Mesodermal cell (in vitro differentiated cells): Measurements from ENCODE around the gene PXK.

ENCODE experiments used
- H3K27ac ChIP-seq: 2 replicates; pipeline ENCODE4 v1.7.0; 2013; ENCODE audit warnings: mild to moderate bottlenecking, low read depth, low read length, moderate library complexity; ENCODE audit not compliant: severe bottlenecking
- H3K36me3 ChIP-seq: 2 replicates; pipeline ENCODE4 v1.7.1; 2013; ENCODE audit warnings: mild to moderate bottlenecking, low read length, moderate library complexity; ENCODE audit not compliant: control insufficient read depth, insufficient read depth
- H3K4me1 ChIP-seq: one replicate; pipeline ENCODE4 v1.7.1; 2013; ENCODE audit warnings: mild to moderate bottlenecking, low read length; ENCODE audit not compliant: insufficient read depth, control insufficient read depth, poor library complexity, severe bottlenecking
- H3K4me3 ChIP-seq: 2 replicates; pipeline ENCODE4 v1.7.0; 2013; ENCODE audit warnings: low read length, control low read depth, mild to moderate bottlenecking; ENCODE audit not compliant: insufficient read depth, poor library complexity, severe bottlenecking; ENCODE audit errors: extremely low read depth
- H3K9me3 ChIP-seq: 2 replicates; pipeline ENCODE4 v1.7.1; 2013; ENCODE audit warnings: mild to moderate bottlenecking, low read length, moderate library complexity; ENCODE audit not compliant: control insufficient read depth
- WGBS, 2 experiments: methylation state at CpG; one replicate each; pipeline ENCODE4 v1.1.5; 2013; ENCODE audit warnings: missing lambda C conversion rate in 2 of 2; ENCODE audit not compliant: insufficient coverage in 2 of 2; 5-methylcytosine and 5-hydroxymethylcytosine counted together

The PXK gene

GRCh38 chr3:58383904-58384303 lies 51.2 kb downstream of the PXK start:
- WGBS, 2 experiments: 80 to 94% methylated on average over 3 to 4 of the region's 4 CpGs
- Histone ChIP-seq H3K4me3 (no peak overlapping the region), H3K9me3 (no peaks in the 10 kb centered on the region)

DNA sequence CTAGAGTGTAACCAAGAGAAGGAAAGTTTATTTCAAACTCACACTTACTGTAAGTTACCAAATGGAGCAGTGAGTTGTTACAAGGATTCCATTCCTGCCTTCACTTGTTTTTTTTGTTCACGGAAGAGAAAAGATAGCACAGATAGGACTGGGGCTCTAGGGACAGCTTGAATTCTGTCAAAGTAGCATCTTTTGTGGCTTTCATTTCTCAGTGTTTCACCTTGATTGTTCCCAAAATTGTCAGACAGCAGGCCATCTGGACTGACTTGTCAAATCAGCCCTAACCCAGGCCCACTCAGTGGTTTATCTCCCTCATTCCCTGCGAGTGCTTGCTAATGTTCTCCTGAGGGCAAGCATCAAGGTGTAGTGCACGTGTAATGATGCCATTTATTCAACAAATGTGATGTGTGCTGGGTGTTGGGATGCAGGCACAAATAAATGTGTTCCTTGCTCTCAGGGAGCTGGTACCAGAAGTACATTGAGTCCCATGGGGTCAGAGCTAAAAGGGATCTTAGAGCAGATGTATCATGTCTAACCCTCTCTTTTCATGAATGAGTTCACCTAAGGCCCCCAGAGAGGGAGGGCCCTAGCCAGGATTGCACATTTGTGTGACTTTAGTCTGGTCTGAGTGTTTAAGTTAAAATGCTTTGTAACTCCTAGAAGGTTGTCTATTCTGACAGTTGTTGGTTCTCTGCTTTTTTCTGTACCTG lies 51.8 kb downstream of the PXK start:
- Histone ChIP-seq H3K4me3 (no peak overlapping the region), H3K36me3 (no peaks in the 10 kb centered on the region), H3K27ac (peak overlapping the region; percentile 50), H3K9me3 (no peaks in the 10 kb centered on the region), H3K4me1 (peaks cover 57% of the 10 kb centered on the region)
- WGBS, 2 experiments: 87 to 90% methylated on average over 1 to 3 of the region's 3 CpGs

More at GRCh38 chr3:58383904-58384303, 51.2 kb downstream of the PXK start:
- Histone ChIP-seq H3K27ac (peak overlapping the region; percentile 50), H3K4me1 (peaks cover 52% of the 10 kb centered on the region), H3K36me3 (no peaks in the 10 kb centered on the region)

DNA sequence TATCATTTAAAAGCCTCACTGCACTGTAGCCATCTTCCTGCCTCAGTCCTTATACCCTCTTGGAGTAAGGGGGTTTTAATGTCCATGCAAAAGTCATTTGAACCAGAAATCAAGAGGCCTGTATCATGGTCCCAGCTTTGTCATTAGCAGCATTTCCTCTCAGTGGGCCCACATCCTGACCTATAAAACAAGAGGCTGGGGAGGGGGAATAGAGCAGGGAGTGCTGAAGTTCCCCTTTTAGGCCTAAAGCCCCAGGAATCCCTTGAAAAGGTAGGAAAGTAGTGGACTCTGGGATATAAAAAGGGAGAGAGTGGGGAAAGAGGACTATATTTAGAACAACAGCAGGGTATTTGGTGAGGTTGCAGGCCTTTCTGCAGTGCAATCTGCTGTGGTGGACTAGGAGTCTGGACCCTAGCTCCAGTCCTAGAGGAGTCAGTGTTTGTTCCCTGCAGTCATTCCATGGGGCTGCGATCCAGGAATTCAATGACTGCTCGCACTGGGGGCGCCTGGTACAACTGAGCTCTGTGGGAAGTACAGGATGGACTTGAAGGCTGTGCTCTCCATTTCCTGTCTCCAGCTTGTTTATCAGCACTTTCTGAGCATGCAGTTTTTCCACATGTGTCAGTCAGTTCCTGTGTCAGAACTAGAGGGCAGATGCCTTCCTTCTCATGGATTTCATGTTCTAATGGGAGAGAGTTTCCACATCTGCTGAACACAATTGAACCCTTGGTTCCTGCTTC lies 54.1 kb downstream of the PXK start:
- WGBS, 2 experiments: 54 to 57% methylated on average over 3 of the region's 3 CpGs
- H3K36me3 ChIP-seq: no peaks in the 10 kb centered on the region
- peak overlapping the region; percentile 98 for H3K27ac ChIP-seq
- H3K4me1 ChIP-seq: peaks cover 61% of the 10 kb centered on the region
- no peak overlapping the region for H3K4me3 ChIP-seq
- H3K9me3 ChIP-seq: no peaks in the 10 kb centered on the region

GRCh38 chr3:58387650-58388546 lies 55.2 kb downstream of the PXK start:
- no peak overlapping the region for H3K4me3 ChIP-seq
- peaks cover 68% of the 10 kb centered on the region for H3K4me1 ChIP-seq
- no peaks in the 10 kb centered on the region for H3K9me3 ChIP-seq
- no peaks in the 10 kb centered on the region for H3K36me3 ChIP-seq
- 89 to 93% methylated on average over 2 of the region's 6 CpGs for WGBS, 2 experiments
- H3K27ac ChIP-seq: peak overlapping the region; percentile 98

DNA sequence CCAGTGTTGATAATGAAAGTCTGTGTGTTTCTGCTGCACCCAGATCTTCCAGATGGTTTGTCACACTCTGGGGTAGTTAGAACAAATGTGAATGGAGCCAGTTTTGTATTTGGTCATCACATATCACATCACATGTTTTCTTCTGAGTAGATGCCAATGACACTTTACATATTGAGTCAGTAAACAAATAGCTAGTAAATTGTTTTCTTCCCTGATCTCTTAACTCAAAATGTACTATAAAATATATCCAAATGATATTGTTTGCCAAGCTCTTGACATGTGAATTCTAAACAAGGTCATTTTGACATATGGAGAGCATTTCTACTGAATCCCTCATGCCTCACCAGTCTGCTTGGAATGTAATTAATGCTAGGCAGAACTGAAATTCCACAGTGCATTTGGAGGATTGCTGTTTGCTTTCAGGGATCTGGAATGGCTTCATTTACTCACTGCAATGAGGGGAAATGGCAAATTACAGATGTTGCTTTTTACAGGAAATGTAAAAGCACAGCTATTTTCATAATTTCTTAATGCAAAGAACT lies 55.9 kb downstream of the PXK start:
- H3K27ac ChIP-seq: peak overlapping the region; percentile 98
- H3K4me3 ChIP-seq: no peak overlapping the region
- no peaks in the 10 kb centered on the region for H3K9me3 ChIP-seq
- H3K36me3 ChIP-seq: no peaks in the 10 kb centered on the region
- peaks cover 64% of the 10 kb centered on the region for H3K4me1 ChIP-seq

GRCh38 chr3:58391156-58391865 lies 58.6 kb downstream of the PXK start:
- H3K27ac ChIP-seq: peak overlapping the region; percentile 74
- peaks cover 13% of the 10 kb centered on the region for H3K36me3 ChIP-seq
- H3K4me1 ChIP-seq: peaks cover 38% of the 10 kb centered on the region
- no peaks in the 10 kb centered on the region for H3K9me3 ChIP-seq
- WGBS, 2 experiments: 83 to 95% methylated on average over 2 of the region's 3 CpGs
- H3K4me3 ChIP-seq: no peak overlapping the region

- Histone ChIP-seq H3K4me3 (no peak overlapping the region), H3K4me1 (peaks cover 32% of the 10 kb centered on the region), H3K9me3 (no peaks in the 10 kb centered on the region), H3K36me3 (peaks cover 22% of the 10 kb centered on the region), H3K27ac (peak overlapping the region; percentile 74)
- 85 to 95% methylated on average over 2 to 3 of the region's 3 CpGs for WGBS, 2 experiments
These were observed 59.5 kb downstream of the PXK start for GRCh38 chr3:58392181-58392580.

DNA sequence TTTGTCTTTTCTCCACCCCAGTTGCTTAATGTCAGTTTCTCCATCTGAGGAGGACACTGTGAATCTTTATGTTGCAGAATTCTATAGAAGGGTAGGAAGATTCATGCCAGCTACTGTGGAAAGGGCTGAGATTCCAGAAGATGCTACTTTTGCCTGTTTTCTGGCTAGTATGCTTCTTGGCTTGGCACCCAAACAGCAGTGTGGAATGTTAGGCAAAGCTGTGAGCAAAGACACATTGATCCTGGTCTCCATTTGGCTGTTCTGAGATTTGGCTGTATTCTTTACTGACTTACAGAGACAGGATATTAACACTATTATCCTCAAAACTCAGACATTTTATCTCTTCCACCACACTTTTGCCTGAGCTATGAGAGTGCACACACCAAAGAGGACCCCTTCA lies 61.6 kb downstream of the PXK start:
- H3K36me3 ChIP-seq: peaks cover 41% of the 10 kb centered on the region
- H3K4me1 ChIP-seq: peaks cover 12% of the 10 kb centered on the region
- no peak overlapping the region for H3K27ac ChIP-seq
- no peaks in the 10 kb centered on the region for H3K9me3 ChIP-seq
- no peak overlapping the region for H3K4me3 ChIP-seq

GRCh38 chr3:58398669-58399333 lies 66.1 kb downstream of the PXK start:
- Histone ChIP-seq H3K36me3 (peaks cover 55% of the 10 kb centered on the region), H3K9me3 (no peaks in the 10 kb centered on the region), H3K4me1 (no peaks in the 10 kb centered on the region), H3K4me3 (no peak overlapping the region), H3K27ac (peak overlapping the region; percentile 33)
- WGBS, 2 experiments: 94 to 98% methylated on average over 8 of the region's 9 CpGs
